Left colon (tissue), 2 donors: ENCODE measurements around the gene SAV1. TPM values are rescaled to one million over a fixed set of nuclear protein-coding genes. Genes with fewer than 3 reads are reported as not detected.

Experiments
- total RNA-seq, 2 donors: library from RNA; stranded (reverse); fragmentation: NEBNext Ultra II Directional; extraction: Animal tissue kit (Norgen Biotek cat#: 25700); gene quantifications; one replicate each; pipeline ENCODE4 v1.2.1, GENCODE V29; 2021
- donor health status: DM: no; HTN: no; CAD: no.
- donor health status: DM: yes; HTN: yes; CAD: no.

The SAV1 gene
- total RNA-seq, 2 donors from 2014 or later, result 16.3 to 17.1 TPM

Other genes with a start within 250 kb of the SAV1 start
- 10 to 100 TPM; 37.5 to 42.6 TPM for gene MAP4K5, start 135.7 kb downstream of the SAV1 start, total RNA-seq
- 10 to 100 TPM; 12.0 to 12.6 TPM for gene ATL1, start 108.2 kb downstream of the SAV1 start, total RNA-seq
- 10 to 100 TPM; 21.0 to 24.7 TPM for gene NIN, start 162.9 kb upstream of the SAV1 start, total RNA-seq
- gene ABHD12B, start 203.7 kb upstream of the SAV1 start, total RNA-seq, result 10 to 100 TPM in 1 of 2 donors, 1 to 10 TPM in 1; 3.9 to 12.7 TPM